ACC112 (cell line): Measurements from ENCODE around the gene ARRB2.

Experiments
- H2AFZ ChIP-seq: fragments of 200-600 bp; sonication (generic); one replicate; pipeline ENCODE4 v1.6.0; 2017; ENCODE audit warnings: antibody characterized with exemption, low read length; ENCODE audit not compliant: unreplicated experiment
- H3K27ac ChIP-seq: fragments of 200-600 bp; sonication (generic); 2 replicates; pipeline ENCODE4 v1.5.1; 2014; ENCODE audit warnings: low read depth, mild to moderate bottlenecking, antibody characterized with exemption, low read length, moderate library complexity
- H3K27me3 ChIP-seq: fragments of 200-600 bp; sonication (generic); 2 replicates; pipeline ENCODE4 v1.6.1; 2014; ENCODE audit warnings: mild to moderate bottlenecking, antibody characterized with exemption, low read length, moderate library complexity, mixed read lengths; ENCODE audit not compliant: insufficient read depth
- H3K36me3 ChIP-seq: fragments of 200-600 bp; sonication (generic); 2 replicates; pipeline ENCODE4 v1.6.1; 2016; ENCODE audit warnings: mild to moderate bottlenecking, antibody characterized with exemption, low read length, moderate library complexity, mixed read lengths; ENCODE audit not compliant: insufficient read depth
- H3K4me1 ChIP-seq: fragments of 200-600 bp; sonication (generic); one replicate; pipeline ENCODE4 v1.6.1; 2016; ENCODE audit warnings: low read length, mixed read lengths; ENCODE audit not compliant: insufficient read depth, unreplicated experiment, control insufficient read depth
- H3K4me3 ChIP-seq: fragments of 200-600 bp; sonication (generic); 2 replicates; pipeline ENCODE4 v1.5.1; 2014; ENCODE audit warnings: mild to moderate bottlenecking, low read depth, low read length
- H3K79me2 ChIP-seq: fragments of 200-600 bp; sonication (generic); one replicate; pipeline ENCODE4 v1.6.0; 2016; ENCODE audit warnings: low read length; ENCODE audit not compliant: control insufficient read depth, unreplicated experiment, insufficient read depth

ARRB2 gene

GRCh38 chr17:4753392-4753791, 43.0 kb downstream of the ARRB2 start:
- no peak overlapping the region for H3K27ac ChIP-seq
- no peak overlapping the region for H3K4me3 ChIP-seq
- peaks cover 42% of the 10 kb centered on the region for H3K27me3 ChIP-seq
- no peaks in the 10 kb centered on the region for H3K4me1 ChIP-seq
- no peaks in the 10 kb centered on the region for H3K36me3 ChIP-seq
- no peak overlapping the region for H2AFZ ChIP-seq
- H3K79me2 ChIP-seq = no peaks in the 10 kb centered on the region

- H3K36me3 ChIP-seq = no peaks in the 10 kb centered on the region
- no peak overlapping the region for H2AFZ ChIP-seq
- peaks cover 16% of the 10 kb centered on the region for H3K27me3 ChIP-seq
- H3K4me3 ChIP-seq = no peak overlapping the region
- no peak overlapping the region for H3K27ac ChIP-seq
- no peaks in the 10 kb centered on the region for H3K79me2 ChIP-seq
- H3K4me1 ChIP-seq = no peaks in the 10 kb centered on the region
These were observed 49.4 kb downstream of the ARRB2 start for GRCh38 chr17:4759776-4760236.

GRCh38 chr17:4764595-4764994, 54.2 kb downstream of the ARRB2 start:
- H3K27me3 ChIP-seq = no peaks in the 10 kb centered on the region
- H3K27ac ChIP-seq = no peak overlapping the region
- no peaks in the 10 kb centered on the region for H3K79me2 ChIP-seq
- H3K36me3 ChIP-seq = no peaks in the 10 kb centered on the region
- no peak overlapping the region for H2AFZ ChIP-seq
- no peak overlapping the region for H3K4me3 ChIP-seq
- no peaks in the 10 kb centered on the region for H3K4me1 ChIP-seq

GRCh38 chr17:4766201-4766600, 55.8 kb downstream of the ARRB2 start:
- Histone ChIP-seq H3K79me2 (no peaks in the 10 kb centered on the region), H3K36me3 (no peaks in the 10 kb centered on the region), H3K4me1 (peaks cover 4% of the 10 kb centered on the region), H3K27ac (no peak overlapping the region), H3K4me3 (no peak overlapping the region), H3K27me3 (no peaks in the 10 kb centered on the region), H2AFZ (no peak overlapping the region)

- Histone ChIP-seq H3K27ac (no peak overlapping the region), H3K79me2 (no peaks in the 10 kb centered on the region), H3K4me3 (no peak overlapping the region), H3K36me3 (no peaks in the 10 kb centered on the region), H2AFZ (no peak overlapping the region), H3K27me3 (peaks cover 2% of the 10 kb centered on the region; the same call in 1 of the 2 replicates), H3K4me1 (peaks cover 4% of the 10 kb centered on the region)
These were observed 56.3 kb downstream of the ARRB2 start for GRCh38 chr17:4766723-4767122.

GRCh38 chr17:4768298-4768697, 57.9 kb downstream of the ARRB2 start:
- Histone ChIP-seq H2AFZ (no peak overlapping the region), H3K36me3 (no peaks in the 10 kb centered on the region), H3K79me2 (no peaks in the 10 kb centered on the region), H3K27ac (no peak overlapping the region), H3K4me1 (peaks cover 4% of the 10 kb centered on the region), H3K27me3 (peaks cover 14% of the 10 kb centered on the region), H3K4me3 (no peak overlapping the region)

- H3K79me2 ChIP-seq = no peaks in the 10 kb centered on the region
- H3K36me3 ChIP-seq = no peaks in the 10 kb centered on the region
- H3K27ac ChIP-seq = no peak overlapping the region
- no peak overlapping the region for H3K4me3 ChIP-seq
- peaks cover 20% of the 10 kb centered on the region for H3K27me3 ChIP-seq
- H3K4me1 ChIP-seq = peaks cover 4% of the 10 kb centered on the region
- no peak overlapping the region for H2AFZ ChIP-seq
These were observed 59.2 kb downstream of the ARRB2 start for GRCh38 chr17:4769628-4770027.
